Neural cell (in vitro differentiated cells): ENCODE results near the gene COQ10B. TPM values are rescaled to one million over a fixed set of nuclear protein-coding genes. Genes with fewer than 3 reads are reported as not detected.

Experiments used
- H2AFZ ChIP-seq: fragments of 200-600, 300-800 bp; sonication (generic), shearing (Covaris generic); 2 replicates; pipeline ENCODE4 v1.6.0; 2014; ENCODE audit warnings: low read depth, mild to moderate bottlenecking, antibody characterized with exemption, low read length, moderate library complexity
- H3F3A ChIP-seq: fragments of 200-600 bp; shearing (Covaris generic); 2 replicates; pipeline ENCODE4 v1.6.1; 2016; ENCODE audit warnings: mild to moderate bottlenecking, moderate library complexity, mixed read lengths, antibody characterized with exemption, low read length; ENCODE audit not compliant: insufficient read depth, poor library complexity, severe bottlenecking
- H3K27ac ChIP-seq: fragments of 200-600, 300-800 bp; sonication (generic), shearing (Covaris generic); 2 replicates; pipeline ENCODE4 v1.5.1; 2014; ENCODE audit warnings: mild to moderate bottlenecking, low read length, moderate library complexity
- H3K27me3 ChIP-seq: fragments of 300-800, 200-600 bp; sonication (generic), shearing (Covaris generic); 2 replicates; pipeline ENCODE4 v1.6.0; 2014; ENCODE audit warnings: mild to moderate bottlenecking, low read depth, low read length, moderate library complexity; ENCODE audit not compliant: insufficient read depth
- H3K36me3 ChIP-seq: fragments of 300-800, 200-600 bp; sonication (generic), shearing (Covaris generic); 2 replicates; pipeline ENCODE4 v1.5.1; 2014; ENCODE audit warnings: mild to moderate bottlenecking, antibody characterized with exemption, low read length, moderate library complexity; ENCODE audit not compliant: insufficient read depth
- H3K4me2 ChIP-seq: fragments of 300-800, 200-600 bp; sonication (generic), shearing (Covaris generic); 2 replicates; pipeline ENCODE4 v1.6.0; 2014; ENCODE audit warnings: mild to moderate bottlenecking, low read length
- H3K4me3 ChIP-seq: fragments of 300-800, 200-600 bp; sonication (generic), shearing (Covaris generic); 2 replicates; pipeline ENCODE4 v1.5.1; 2014; ENCODE audit warnings: mild to moderate bottlenecking, low read length, moderate library complexity
- H3K79me2 ChIP-seq: fragments of 200-600 bp; shearing (Covaris generic); replicated peaks from 2 replicates; pipeline ENCODE4 v1.6.0; 2014; ENCODE audit warnings: mild to moderate bottlenecking, low read length, moderate library complexity; ENCODE audit not compliant: insufficient read depth
- H3K9ac ChIP-seq: fragments of 300-800, 200-600 bp; sonication (generic), shearing (Covaris generic); 2 replicates; pipeline ENCODE4 v1.6.1; 2016; ENCODE audit warnings: mild to moderate bottlenecking, low read length, mixed read lengths
- H3K9me2 ChIP-seq: fragments of 200-600 bp; shearing (Covaris generic); 2 replicates; pipeline ENCODE4 v1.6.1; 2016; ENCODE audit warnings: mild to moderate bottlenecking, low read length, mixed read lengths; ENCODE audit not compliant: insufficient read depth
- H3K9me3 ChIP-seq: fragments of 200-600, 300-800 bp; sonication (generic), shearing (Covaris generic); 2 replicates; pipeline ENCODE4 v1.6.1; 2016; ENCODE audit warnings: mild to moderate bottlenecking, mixed run types, low read length, moderate library complexity, mixed read lengths
- H4K20me1 ChIP-seq: fragments of 200-600 bp; shearing (Covaris generic); 2 replicates; pipeline ENCODE4 v1.6.1; 2016; ENCODE audit warnings: mild to moderate bottlenecking, mixed run types; ENCODE audit not compliant: insufficient read depth
- EP300 ChIP-seq: fragments of 450-650 bp; conservative IDR thresholded peaks from 2 replicates; pipeline ENCODE4 v1.6.1; 2014; ENCODE audit warnings: antibody characterized with exemption, mild to moderate bottlenecking, moderate library complexity; ENCODE audit not compliant: poor library complexity, severe bottlenecking
- EZH2 ChIP-seq: fragments of 200-600, 300-800 bp; shearing (Covaris generic), sonication (generic); IDR thresholded peaks from 2 replicates; pipeline ENCODE4 v1.6.1; 2014; ENCODE audit warnings: antibody characterized with exemption, low read length, borderline replicate concordance, mild to moderate bottlenecking; ENCODE audit not compliant: insufficient read depth, poor library complexity, severe bottlenecking
- MXI1 ChIP-seq: fragments of 450-650 bp; conservative IDR thresholded peaks from 2 replicates; pipeline ENCODE4 v1.6.1; 2014; ENCODE audit warnings: antibody characterized with exemption, mild to moderate bottlenecking; ENCODE audit not compliant: poor library complexity, severe bottlenecking
- POLR2AphosphoS5 ChIP-seq: IDR thresholded peaks from 2 replicates; pipeline ENCODE4 v1.6.1; 2012
- RAD21 ChIP-seq: fragments of 450-650 bp; conservative IDR thresholded peaks from 2 replicates; pipeline ENCODE4 v1.6.1; 2014; ENCODE audit warnings: antibody characterized with exemption, mild to moderate bottlenecking, moderate library complexity
- SMC3 ChIP-seq: fragments of 450-650 bp; conservative IDR thresholded peaks from 2 replicates; pipeline ENCODE4 v1.6.1; 2014; ENCODE audit warnings: antibody characterized with exemption, mild to moderate bottlenecking, moderate library complexity; ENCODE audit not compliant: poor library complexity
- TAF1 ChIP-seq: IDR thresholded peaks from 2 replicates; pipeline ENCODE4 v1.6.1; 2012; ENCODE audit warnings: low read depth
- polyA plus RNA-seq: library from polyadenylated mRNA; depleted of rRNA; stranded (reverse); fragments of >200 nt; gene quantifications from 2 replicates; pipeline ENCODE4 v1.2.3, GENCODE V29; 2014
- TF ChIP-seq, protein P1 (sequence below): IDR thresholded peaks from 2 replicates; pipeline ENCODE4 v1.6.1; 2012; ENCODE audit warnings: borderline replicate concordance
- TF ChIP-seq, protein P2 (sequence below): fragments of 450-650 bp; IDR thresholded peaks from 2 replicates; pipeline ENCODE4 v1.5.1; 2014; ENCODE audit warnings: antibody characterized with exemption, mild to moderate bottlenecking, moderate library complexity; ENCODE audit not compliant: poor library complexity, severe bottlenecking

The COQ10B gene
- polyA plus RNA-seq, 1 donor from 2014 or later = 28.4 TPM

DNA sequence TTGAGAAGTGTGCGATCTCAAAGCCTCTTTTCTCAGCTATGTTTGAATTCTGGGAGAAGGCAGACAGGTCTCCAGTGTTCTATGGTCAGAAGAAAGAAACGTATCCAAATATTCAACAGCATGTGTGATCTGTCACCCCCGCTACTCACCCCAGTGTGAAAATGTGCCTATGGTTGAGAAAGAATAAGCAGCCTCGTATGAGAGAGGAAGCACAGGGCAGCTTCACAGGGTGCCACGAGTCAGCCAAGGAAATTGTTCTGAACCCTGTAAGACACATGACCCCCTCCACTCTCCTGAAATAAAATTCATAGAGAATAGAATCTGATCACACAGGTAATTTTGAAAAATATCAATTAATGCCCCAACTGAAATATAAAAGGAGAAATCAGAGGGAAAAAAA is 10.5 kb upstream of the COQ10B start:
- no peaks in the 10 kb centered on the region for H3K9me2 ChIP-seq
- H3K4me2 ChIP-seq = no peak overlapping the region
- no peak overlapping the region for H3K27ac ChIP-seq
- no peak overlapping the region for H3K4me3 ChIP-seq
- no peaks in the 10 kb centered on the region for H3K27me3 ChIP-seq
- H3F3A ChIP-seq = no peaks in the 10 kb centered on the region
- no peaks in the 10 kb centered on the region for H4K20me1 ChIP-seq
- TF ChIP-seq, protein P1, sequence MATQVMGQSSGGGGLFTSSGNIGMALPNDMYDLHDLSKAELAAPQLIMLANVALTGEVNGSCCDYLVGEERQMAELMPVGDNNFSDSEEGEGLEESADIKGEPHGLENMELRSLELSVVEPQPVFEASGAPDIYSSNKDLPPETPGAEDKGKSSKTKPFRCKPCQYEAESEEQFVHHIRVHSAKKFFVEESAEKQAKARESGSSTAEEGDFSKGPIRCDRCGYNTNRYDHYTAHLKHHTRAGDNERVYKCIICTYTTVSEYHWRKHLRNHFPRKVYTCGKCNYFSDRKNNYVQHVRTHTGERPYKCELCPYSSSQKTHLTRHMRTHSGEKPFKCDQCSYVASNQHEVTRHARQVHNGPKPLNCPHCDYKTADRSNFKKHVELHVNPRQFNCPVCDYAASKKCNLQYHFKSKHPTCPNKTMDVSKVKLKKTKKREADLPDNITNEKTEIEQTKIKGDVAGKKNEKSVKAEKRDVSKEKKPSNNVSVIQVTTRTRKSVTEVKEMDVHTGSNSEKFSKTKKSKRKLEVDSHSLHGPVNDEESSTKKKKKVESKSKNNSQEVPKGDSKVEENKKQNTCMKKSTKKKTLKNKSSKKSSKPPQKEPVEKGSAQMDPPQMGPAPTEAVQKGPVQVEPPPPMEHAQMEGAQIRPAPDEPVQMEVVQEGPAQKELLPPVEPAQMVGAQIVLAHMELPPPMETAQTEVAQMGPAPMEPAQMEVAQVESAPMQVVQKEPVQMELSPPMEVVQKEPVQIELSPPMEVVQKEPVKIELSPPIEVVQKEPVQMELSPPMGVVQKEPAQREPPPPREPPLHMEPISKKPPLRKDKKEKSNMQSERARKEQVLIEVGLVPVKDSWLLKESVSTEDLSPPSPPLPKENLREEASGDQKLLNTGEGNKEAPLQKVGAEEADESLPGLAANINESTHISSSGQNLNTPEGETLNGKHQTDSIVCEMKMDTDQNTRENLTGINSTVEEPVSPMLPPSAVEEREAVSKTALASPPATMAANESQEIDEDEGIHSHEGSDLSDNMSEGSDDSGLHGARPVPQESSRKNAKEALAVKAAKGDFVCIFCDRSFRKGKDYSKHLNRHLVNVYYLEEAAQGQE = no peak
- TF ChIP-seq, protein P2, sequence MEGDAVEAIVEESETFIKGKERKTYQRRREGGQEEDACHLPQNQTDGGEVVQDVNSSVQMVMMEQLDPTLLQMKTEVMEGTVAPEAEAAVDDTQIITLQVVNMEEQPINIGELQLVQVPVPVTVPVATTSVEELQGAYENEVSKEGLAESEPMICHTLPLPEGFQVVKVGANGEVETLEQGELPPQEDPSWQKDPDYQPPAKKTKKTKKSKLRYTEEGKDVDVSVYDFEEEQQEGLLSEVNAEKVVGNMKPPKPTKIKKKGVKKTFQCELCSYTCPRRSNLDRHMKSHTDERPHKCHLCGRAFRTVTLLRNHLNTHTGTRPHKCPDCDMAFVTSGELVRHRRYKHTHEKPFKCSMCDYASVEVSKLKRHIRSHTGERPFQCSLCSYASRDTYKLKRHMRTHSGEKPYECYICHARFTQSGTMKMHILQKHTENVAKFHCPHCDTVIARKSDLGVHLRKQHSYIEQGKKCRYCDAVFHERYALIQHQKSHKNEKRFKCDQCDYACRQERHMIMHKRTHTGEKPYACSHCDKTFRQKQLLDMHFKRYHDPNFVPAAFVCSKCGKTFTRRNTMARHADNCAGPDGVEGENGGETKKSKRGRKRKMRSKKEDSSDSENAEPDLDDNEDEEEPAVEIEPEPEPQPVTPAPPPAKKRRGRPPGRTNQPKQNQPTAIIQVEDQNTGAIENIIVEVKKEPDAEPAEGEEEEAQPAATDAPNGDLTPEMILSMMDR = no peak
- TF ChIP-seq EP300 = no peak
- no peak for TF ChIP-seq EZH2
- TF ChIP-seq POLR2AphosphoS5 = no peak
- no peak for TF ChIP-seq TAF1
- no peak for TF ChIP-seq MXI1
- no peak for TF ChIP-seq RAD21
- TF ChIP-seq SMC3 = no peak
- H3K9ac ChIP-seq = no peak overlapping the region
- no peak overlapping the region for H2AFZ ChIP-seq
- no peaks in the 10 kb centered on the region for H3K9me3 ChIP-seq
- H3K36me3 ChIP-seq = no peaks in the 10 kb centered on the region
- no peaks in the 10 kb centered on the region for H3K79me2 ChIP-seq

DNA sequence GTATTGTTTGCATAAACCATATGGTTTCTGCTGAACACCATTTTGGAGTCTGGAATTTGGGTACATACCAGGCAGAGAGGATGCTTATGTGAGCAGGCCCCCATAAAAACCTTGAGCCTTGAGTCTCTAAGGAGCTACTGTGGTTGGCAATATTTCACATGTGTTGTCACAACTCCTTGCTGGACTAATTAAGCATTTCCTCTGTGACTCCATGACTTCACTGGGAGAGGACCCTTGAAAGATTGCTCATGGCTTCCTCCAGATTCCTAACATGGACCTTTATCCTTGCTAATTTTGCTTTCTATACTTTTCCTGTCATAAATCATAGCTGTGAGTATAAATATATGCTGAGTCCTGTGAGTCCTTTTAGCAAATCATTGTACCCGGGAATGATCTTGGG is 7.6 kb upstream of the COQ10B start:
- H3F3A ChIP-seq = no peaks in the 10 kb centered on the region
- H3K27me3 ChIP-seq = no peaks in the 10 kb centered on the region
- H3K27ac ChIP-seq = no peak overlapping the region
- H3K9me3 ChIP-seq = no peaks in the 10 kb centered on the region
- H3K4me2 ChIP-seq = no peak overlapping the region
- H3K9ac ChIP-seq = no peak overlapping the region
- H2AFZ ChIP-seq = no peak overlapping the region
- H3K4me3 ChIP-seq = no peak overlapping the region
- H3K36me3 ChIP-seq = no peaks in the 10 kb centered on the region
- no peaks in the 10 kb centered on the region for H3K79me2 ChIP-seq
- no peaks in the 10 kb centered on the region for H3K9me2 ChIP-seq
- no peaks in the 10 kb centered on the region for H4K20me1 ChIP-seq
- TF ChIP-seq, protein P2 = no peak
- TF ChIP-seq TAF1 (no peak), RAD21 (no peak), SMC3 (no peak)
- TF ChIP-seq, protein P1 = no peak
